Osteocyte (in vitro differentiated cells): ENCODE results near the gene KRTAP4-1. TPM values are rescaled to one million over a fixed set of nuclear protein-coding genes. Genes with fewer than 3 reads are reported as not detected.
"Not testable (repeated sequence)": the region's sequence is repeated elsewhere in the genome, so short reads cannot be mapped to it uniquely, and the experiment has no call there.

ENCODE experiments used
- DNase-seq: peaks from one replicate; pipeline ENCODE4 v3.0.0; 2021; ENCODE audit warnings: mixed read lengths; ENCODE audit not compliant: unreplicated experiment; ENCODE audit errors: extremely low spot score
- H3K27ac Mint-ChIP-seq: one replicate; pipeline ENCODE4 v1.8.0; 2021; ENCODE audit warnings: mild to moderate bottlenecking, mixed read lengths; ENCODE audit not compliant: unreplicated experiment
- H3K27me3 Mint-ChIP-seq: one replicate; pipeline ENCODE4 v1.8.0; 2021; ENCODE audit warnings: mixed read lengths; ENCODE audit not compliant: unreplicated experiment
- H3K36me3 Mint-ChIP-seq: one replicate; pipeline ENCODE4 v1.8.0; 2021; ENCODE audit warnings: mixed read lengths; ENCODE audit not compliant: unreplicated experiment
- H3K4me1 Mint-ChIP-seq: one replicate; pipeline ENCODE4 v1.8.0; 2021; ENCODE audit warnings: mixed read lengths; ENCODE audit not compliant: unreplicated experiment
- H3K4me3 Mint-ChIP-seq: one replicate; pipeline ENCODE4 v1.8.0; 2021; ENCODE audit warnings: mild to moderate bottlenecking, moderate library complexity, mixed read lengths; ENCODE audit not compliant: unreplicated experiment
- H3K9me3 Mint-ChIP-seq: one replicate; pipeline ENCODE4 v1.8.0; 2021; ENCODE audit warnings: mixed read lengths; ENCODE audit not compliant: unreplicated experiment
- long read RNA-seq: library from polyadenylated mRNA; unstranded; transcript quantifications from one replicate; pipeline ENCODE4 v2.0.0, GENCODE V29; 2021
- total RNA-seq: library from RNA; stranded (reverse); gene quantifications from 2 replicates; pipeline ENCODE4 v1.2.1, GENCODE V29; 2021
- TF ChIP-seq, protein P1 (sequence below): fragments of 200-600 bp; sonication (generic); IDR thresholded peaks from 2 replicates; pipeline ENCODE4 v1.5.0; 2021; ENCODE audit warnings: antibody characterized with exemption, mild to moderate bottlenecking, moderate library complexity

KRTAP4-1 gene
- total RNA-seq: not detected in 2 replicates
- long read RNA-seq: 0 reads

DNA sequence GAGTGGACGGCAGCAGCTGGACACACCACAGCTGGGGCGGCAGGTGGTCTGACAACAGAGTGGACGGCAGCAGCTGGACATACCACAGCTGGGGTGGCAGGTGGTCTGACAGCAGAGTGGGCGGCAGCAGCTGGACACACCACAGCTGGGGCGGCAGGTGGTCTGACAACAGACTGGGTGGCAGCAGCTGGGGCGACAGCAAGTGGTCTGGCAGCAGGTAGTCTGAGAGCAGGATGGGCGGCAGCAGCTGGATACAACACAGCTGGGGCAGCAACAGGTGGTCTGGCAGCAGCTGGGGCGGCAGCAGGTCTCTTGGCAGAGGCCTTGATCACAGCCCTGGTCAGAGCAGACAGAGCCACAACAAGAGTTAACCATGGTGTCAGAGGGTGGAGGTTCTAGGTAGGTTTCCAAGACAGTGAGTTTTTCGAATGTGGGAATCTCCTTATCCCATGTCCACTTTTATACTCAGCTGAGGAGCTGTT, at the start of gene KRTAP4-1:
KRTAP4-1 (minus strand) TSS at position 432 of the 482 bp plus-strand sequence; CDS start at position 375, 57 bp downstream.
- TF ChIP-seq, protein P1, sequence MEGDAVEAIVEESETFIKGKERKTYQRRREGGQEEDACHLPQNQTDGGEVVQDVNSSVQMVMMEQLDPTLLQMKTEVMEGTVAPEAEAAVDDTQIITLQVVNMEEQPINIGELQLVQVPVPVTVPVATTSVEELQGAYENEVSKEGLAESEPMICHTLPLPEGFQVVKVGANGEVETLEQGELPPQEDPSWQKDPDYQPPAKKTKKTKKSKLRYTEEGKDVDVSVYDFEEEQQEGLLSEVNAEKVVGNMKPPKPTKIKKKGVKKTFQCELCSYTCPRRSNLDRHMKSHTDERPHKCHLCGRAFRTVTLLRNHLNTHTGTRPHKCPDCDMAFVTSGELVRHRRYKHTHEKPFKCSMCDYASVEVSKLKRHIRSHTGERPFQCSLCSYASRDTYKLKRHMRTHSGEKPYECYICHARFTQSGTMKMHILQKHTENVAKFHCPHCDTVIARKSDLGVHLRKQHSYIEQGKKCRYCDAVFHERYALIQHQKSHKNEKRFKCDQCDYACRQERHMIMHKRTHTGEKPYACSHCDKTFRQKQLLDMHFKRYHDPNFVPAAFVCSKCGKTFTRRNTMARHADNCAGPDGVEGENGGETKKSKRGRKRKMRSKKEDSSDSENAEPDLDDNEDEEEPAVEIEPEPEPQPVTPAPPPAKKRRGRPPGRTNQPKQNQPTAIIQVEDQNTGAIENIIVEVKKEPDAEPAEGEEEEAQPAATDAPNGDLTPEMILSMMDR: no peak
- Mint-ChIP-seq H3K27ac (no peak within 1 kb of the TSS), H3K27me3 (peaks cover 5% of the 10 kb centered on the region), H3K4me3 (no peak within 1 kb of the TSS), H3K36me3 (no peaks in the 10 kb centered on the region), H3K9me3 (no peaks in the 10 kb centered on the region), H3K4me1 (no peaks in the 10 kb centered on the region)
- no peak for DNase-seq

DNA sequence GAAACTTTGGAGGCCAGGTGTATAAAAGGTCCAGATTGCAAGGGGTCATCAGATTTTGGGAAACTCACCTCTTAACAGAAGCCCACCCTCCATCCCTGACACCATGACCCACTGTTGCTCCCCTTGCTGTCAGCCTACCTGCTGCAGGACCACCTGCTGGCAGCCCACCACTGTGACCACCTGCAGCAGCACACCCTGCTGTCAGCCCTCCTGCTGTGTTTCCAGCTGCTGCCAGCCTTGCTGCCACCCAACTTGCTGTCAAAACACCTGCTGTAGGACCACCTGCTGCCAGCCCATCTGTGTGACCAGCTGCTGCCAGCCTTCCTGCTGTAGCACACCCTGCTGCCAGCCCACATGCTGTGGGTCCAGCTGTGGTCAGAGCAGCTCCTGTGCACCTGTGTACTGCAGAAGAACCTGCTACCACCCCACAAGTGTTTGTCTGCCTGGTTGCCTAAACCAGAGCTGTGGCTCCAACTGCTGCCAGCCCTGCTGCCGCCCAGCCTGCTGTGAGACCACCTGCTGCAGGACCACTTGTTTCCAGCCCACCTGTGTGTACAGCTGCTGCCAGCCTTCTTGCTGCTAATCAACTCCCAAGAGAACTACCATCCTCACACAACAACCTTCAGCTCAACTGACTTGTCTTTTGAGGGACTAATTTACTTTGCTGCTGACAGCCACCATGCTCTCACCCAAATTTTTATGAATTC, 47.8 kb upstream of the KRTAP4-1 start, which contains the start of gene KRTAP9-3:
KRTAP9-3 (plus strand) TSS at position 51 of the 707 bp plus-strand sequence; CDS start at position 104, 53 bp downstream.
- not testable (repeated sequence) for H3K36me3 Mint-ChIP-seq, H3K4me1 Mint-ChIP-seq, H3K4me3 Mint-ChIP-seq, DNase-seq, H3K9me3 Mint-ChIP-seq, H3K27ac Mint-ChIP-seq
- H3K27me3 Mint-ChIP-seq: peaks cover 21% of the 10 kb centered on the region

DNA sequence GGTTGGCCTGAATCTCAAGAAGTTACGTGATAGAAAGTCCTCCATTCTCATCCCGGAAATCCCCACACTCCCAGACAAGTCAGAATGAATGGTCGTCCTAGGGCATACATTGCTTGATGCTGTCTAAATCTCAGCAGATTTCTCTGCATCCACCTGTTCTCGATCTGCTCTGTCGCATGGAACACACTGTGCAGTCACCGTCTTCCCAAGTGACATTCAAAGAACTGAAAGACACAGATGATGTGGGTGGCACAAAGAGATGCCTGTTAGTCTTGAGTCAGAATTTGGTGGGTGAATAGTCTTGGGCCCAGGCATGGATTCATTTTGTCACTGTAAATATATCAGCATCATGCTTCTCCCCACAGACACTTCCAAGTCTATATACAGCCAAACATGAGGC, 47.0 kb upstream of the KRTAP4-1 start:
- H3K36me3 Mint-ChIP-seq: no peaks in the 10 kb centered on the region
- DNase-seq: no peak
- H3K4me1 Mint-ChIP-seq: no peaks in the 10 kb centered on the region
- H3K27me3 Mint-ChIP-seq: peaks cover 21% of the 10 kb centered on the region
- H3K4me3 Mint-ChIP-seq: no peak overlapping the region
- no peak overlapping the region for H3K27ac Mint-ChIP-seq
- H3K9me3 Mint-ChIP-seq: no peaks in the 10 kb centered on the region
- TF ChIP-seq, protein P1: no peak

DNA sequence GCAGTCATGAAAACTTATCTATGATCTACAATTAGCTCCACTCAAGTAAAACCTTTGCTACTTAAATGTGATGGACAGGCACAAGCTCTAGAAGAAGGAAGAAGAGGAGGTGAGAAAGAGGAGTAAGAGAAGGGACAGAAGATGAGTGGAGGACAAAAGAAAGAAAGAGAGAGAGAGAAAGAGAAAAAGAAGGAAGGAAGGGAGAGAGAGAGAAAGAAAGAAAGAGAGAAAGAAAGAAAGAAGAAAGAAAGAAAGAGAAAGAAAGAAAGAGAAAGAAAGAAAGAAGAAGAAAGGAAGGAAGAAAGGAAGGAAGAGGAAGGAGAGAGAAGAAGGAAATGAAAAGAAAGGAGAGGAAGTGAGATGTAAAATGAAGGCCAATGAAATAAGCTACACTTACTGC, 45.4 kb upstream of the KRTAP4-1 start:
- Mint-ChIP-seq H3K9me3 (no peaks in the 10 kb centered on the region), H3K27me3 (peaks cover 14% of the 10 kb centered on the region), H3K4me1 (no peaks in the 10 kb centered on the region), H3K4me3 (no peak overlapping the region), H3K36me3 (no peaks in the 10 kb centered on the region), H3K27ac (no peak overlapping the region)
- DNase-seq: no peak
- TF ChIP-seq, protein P1: no peak

DNA sequence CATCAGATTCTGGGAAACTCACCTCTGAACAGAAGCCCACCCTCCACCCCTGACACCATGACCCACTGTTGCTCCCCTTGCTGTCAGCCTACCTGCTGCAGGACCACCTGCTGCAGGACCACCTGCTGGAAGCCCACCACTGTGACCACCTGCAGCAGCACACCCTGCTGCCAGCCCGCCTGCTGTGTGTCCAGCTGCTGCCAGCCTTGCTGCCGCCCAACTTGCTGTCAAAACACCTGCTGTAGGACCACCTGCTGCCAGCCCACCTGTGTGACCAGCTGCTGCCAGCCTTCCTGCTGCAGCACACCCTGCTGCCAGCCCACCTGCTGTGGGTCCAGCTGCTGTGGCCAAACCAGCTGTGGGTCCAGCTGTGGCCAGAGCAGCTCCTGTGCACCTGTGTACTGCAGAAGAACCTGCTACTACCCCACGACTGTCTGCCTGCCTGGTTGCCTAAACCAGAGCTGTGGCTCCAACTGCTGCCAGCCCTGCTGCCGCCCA, 41.9 kb upstream of the KRTAP4-1 start, which contains the start of gene KRTAP9-2:
KRTAP9-2 (plus strand) TSS at position 51 of the 498 bp plus-strand sequence; CDS start at position 58, 7 bp downstream.
- H3K4me3 Mint-ChIP-seq, DNase-seq, H3K36me3 Mint-ChIP-seq, H3K4me1 Mint-ChIP-seq, H3K27ac Mint-ChIP-seq, H3K27me3 Mint-ChIP-seq, H3K9me3 Mint-ChIP-seq: not testable (repeated sequence)

DNA sequence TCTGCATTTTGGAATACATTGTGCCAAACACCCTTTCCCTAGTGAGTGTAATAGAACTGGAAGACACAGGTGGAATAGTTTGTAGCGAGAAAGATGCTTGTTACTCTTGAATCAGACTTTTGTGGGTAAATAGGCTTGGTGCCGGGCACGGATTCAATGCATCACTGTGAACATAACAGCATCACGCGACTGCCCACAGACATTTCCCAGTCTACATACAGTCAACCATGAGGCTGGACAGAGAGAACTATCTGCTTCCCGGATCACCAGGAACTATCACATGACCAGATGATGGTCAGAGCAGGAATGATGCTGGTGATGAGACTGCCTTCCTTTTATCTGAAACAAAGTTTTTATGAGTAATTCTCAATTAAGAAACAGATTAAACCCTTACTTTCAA, 41.3 kb upstream of the KRTAP4-1 start:
- TF ChIP-seq, protein P1: no peak
- no peak overlapping the region for H3K27ac Mint-ChIP-seq
- DNase-seq: no peak
- peaks cover 5% of the 10 kb centered on the region for H3K27me3 Mint-ChIP-seq
- H3K36me3 Mint-ChIP-seq: no peaks in the 10 kb centered on the region
- H3K4me3 Mint-ChIP-seq: no peak overlapping the region
- H3K9me3 Mint-ChIP-seq: peaks cover 5% of the 10 kb centered on the region
- no peaks in the 10 kb centered on the region for H3K4me1 Mint-ChIP-seq
